Breast epithelium (tissue), 3 donors: ENCODE results near the gene TMEM87B.

Source experiments
- POLR2A ChIP-seq: fragments of 450-650 bp; IDR thresholded peaks from one replicate; pipeline ENCODE4 v1.6.1; 2016; ENCODE audit warnings: antibody characterized with exemption, mild to moderate bottlenecking, moderate library complexity
- POLR2AphosphoS5 ChIP-seq, 3 donors: sonication (generic); formaldehyde crosslinking; IDR thresholded peaks; one replicate each; pipeline ENCODE4 v1.6.1; 2017; ENCODE audit warnings: antibody characterized with exemption in 3 of 3
- TF ChIP-seq, protein P1 (sequence below), 3 donors: fragments of 450-650 bp; IDR thresholded peaks; one replicate each; pipeline ENCODE4 v1.5.1; 2016 to 2017; ENCODE audit warnings: antibody characterized with exemption in 3 of 3, mild to moderate bottlenecking in 3 of 3, moderate library complexity in 3 of 3

DNA sequence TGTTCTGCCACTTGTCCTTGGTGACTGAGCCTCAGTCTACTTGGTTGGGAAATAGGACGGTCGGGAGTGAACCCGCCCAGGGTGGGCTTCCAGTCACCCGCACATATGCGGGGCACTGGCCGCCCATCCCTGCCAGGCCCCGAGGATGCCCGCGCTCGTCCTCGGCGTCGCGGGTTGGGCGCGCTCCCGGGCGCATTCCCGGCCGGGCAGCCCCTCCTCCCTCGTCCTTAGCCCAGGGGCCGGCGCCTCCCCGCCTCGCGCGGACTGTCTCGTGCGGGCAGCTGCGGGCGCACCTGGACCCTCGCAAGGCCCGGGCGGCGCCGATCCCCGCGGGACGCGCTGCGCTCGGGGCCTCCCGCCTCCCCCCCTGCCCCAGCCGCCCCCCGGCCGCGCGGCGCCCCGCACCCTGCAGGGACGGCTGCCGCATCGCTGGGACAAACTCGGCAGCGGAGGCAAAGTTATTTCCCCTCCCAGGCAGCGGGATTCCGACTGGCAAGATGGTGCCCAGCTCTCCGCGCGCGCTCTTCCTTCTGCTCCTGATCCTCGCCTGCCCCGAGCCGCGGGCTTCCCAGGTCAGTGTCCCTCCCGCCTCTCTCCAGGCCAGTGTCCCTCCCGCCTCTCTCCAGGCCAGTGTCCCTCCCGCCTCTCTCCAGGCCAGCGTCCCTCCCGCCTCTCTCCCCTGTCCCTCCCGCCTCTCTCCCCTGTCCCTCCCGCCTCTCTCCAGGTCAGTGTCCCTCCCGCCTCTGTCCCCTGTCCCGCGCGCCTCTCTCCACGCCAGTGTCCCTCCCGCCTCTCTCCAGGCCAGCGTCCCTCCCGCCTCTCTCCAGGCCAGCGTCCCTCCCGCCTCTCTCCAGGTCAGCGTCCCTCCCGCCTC lies 83.3 kb downstream of the TMEM87B start, which contains the start of gene FBLN7:
- TF ChIP-seq, protein P1, sequence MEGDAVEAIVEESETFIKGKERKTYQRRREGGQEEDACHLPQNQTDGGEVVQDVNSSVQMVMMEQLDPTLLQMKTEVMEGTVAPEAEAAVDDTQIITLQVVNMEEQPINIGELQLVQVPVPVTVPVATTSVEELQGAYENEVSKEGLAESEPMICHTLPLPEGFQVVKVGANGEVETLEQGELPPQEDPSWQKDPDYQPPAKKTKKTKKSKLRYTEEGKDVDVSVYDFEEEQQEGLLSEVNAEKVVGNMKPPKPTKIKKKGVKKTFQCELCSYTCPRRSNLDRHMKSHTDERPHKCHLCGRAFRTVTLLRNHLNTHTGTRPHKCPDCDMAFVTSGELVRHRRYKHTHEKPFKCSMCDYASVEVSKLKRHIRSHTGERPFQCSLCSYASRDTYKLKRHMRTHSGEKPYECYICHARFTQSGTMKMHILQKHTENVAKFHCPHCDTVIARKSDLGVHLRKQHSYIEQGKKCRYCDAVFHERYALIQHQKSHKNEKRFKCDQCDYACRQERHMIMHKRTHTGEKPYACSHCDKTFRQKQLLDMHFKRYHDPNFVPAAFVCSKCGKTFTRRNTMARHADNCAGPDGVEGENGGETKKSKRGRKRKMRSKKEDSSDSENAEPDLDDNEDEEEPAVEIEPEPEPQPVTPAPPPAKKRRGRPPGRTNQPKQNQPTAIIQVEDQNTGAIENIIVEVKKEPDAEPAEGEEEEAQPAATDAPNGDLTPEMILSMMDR (IDR thresholded peaks at IDR 0.05) = no peak
- no peak for TF ChIP-seq POLR2A
- TF ChIP-seq POLR2AphosphoS5 (IDR thresholded peaks at IDR 0.05) = no peak
